T47D (cell line): ENCODE measurements around the gene STK17B.

ENCODE experiments used
- DNase-seq, 2 experiments: peaks; one replicate each; pipeline versions ENCODE4 v3.0.0 to v3.0.0-alpha.2; 2011 to 2012; ENCODE audit warnings: low read depth in 1 of 2, low spot score in 1 of 2
- JUND ChIP-seq: IDR thresholded peaks from 2 replicates; pipeline ENCODE4 v1.6.1; 2012; ENCODE audit warnings: low read depth
- in situ Hi-C: cut with HindIII; loops from 2 replicates; pipeline ENCODE4 v1.10.0; 2016; ENCODE audit warnings: low sequenced_read_pairs, low pct_unique_long_range_greater_than_20kb

Gene STK17B

DNA sequence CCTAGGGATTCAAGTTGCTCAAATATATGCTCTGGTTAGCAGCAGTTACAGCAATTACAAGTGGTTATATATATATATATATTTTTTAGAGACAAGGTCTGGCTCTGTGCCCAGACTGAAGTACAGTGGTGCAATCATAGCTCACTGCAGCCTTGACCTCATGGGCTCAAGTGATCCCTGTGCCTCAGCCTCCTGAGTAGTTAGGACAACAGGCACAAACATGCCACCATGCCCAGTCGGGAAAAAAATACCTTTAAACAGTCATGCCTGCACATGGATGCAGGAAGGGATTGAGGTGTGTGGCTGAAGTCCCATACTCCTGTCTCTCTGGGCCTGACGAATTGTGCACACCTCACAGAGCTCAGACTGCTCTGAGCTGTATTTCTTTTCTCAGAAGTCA lies 83.2 kb downstream of the STK17B start:
- no peak for DNase-seq
- TF ChIP-seq JUND = no peak
- in situ Hi-C loops = no loop called here

- TF ChIP-seq JUND = no peak
- in situ Hi-C loops = no loop called here
- DNase-seq = no peak
Measured at GRCh38 chr2:196086517-196087368, 84.6 kb downstream of the STK17B start.

DNA sequence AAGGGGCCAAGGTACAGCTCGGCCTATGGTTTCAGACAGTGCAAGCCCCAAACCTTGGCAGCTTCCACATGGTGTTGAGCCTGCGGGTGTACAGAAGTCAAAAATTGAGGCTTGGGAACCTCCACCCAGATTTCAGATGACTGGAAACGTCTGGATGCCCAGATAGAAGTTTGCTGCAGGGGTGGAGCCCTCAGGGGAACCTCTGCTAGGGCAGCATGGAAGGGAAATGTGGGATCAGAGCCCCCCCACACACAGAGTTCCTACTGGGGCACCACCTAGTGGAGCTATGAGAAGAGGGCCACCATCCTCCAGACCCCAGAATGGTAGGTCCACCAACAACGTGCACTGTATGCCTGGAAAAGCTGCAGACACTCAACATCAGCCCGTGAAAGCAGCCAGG lies 87.8 kb downstream of the STK17B start:
- TF ChIP-seq JUND = no peak
- in situ Hi-C loops = no loop called here
- no peak for DNase-seq
